ENCODE data around the gene SCYL3.

Gene SCYL3

DNA sequence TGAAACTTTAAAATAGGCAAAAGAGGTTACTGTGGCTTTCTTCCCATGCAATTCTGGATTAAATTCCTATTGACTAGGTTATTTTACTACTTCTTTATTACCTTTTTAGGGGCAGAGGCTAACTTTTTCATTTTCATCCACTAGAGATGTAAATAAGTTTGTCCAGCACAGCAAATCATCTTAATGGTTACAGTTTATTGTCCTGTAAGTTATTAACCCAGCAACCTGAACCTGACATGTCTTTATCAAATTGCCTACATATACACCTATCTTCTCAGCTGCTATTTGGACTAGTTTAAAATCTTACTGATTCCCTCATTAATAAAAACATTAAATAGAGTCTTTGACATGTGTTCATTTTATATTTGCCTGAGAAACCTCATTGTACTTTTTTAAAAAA is 6.9 kb upstream of the SCYL3 start:
- no peak for DNase-seq (ENCODE audit: low read depth, low spot score)
- in situ Hi-C loops (cut with HindIII; ENCODE audit: low sequenced_read_pairs): no loop called here
- TF ChIP-seq, protein P1, sequence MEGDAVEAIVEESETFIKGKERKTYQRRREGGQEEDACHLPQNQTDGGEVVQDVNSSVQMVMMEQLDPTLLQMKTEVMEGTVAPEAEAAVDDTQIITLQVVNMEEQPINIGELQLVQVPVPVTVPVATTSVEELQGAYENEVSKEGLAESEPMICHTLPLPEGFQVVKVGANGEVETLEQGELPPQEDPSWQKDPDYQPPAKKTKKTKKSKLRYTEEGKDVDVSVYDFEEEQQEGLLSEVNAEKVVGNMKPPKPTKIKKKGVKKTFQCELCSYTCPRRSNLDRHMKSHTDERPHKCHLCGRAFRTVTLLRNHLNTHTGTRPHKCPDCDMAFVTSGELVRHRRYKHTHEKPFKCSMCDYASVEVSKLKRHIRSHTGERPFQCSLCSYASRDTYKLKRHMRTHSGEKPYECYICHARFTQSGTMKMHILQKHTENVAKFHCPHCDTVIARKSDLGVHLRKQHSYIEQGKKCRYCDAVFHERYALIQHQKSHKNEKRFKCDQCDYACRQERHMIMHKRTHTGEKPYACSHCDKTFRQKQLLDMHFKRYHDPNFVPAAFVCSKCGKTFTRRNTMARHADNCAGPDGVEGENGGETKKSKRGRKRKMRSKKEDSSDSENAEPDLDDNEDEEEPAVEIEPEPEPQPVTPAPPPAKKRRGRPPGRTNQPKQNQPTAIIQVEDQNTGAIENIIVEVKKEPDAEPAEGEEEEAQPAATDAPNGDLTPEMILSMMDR (IDR thresholded peaks at IDR 0.05; ENCODE audit: low read depth, low read length): no peak
- H3K4me3 ChIP-seq (ENCODE audit: low read depth, low read length): no peak overlapping the region

DNA sequence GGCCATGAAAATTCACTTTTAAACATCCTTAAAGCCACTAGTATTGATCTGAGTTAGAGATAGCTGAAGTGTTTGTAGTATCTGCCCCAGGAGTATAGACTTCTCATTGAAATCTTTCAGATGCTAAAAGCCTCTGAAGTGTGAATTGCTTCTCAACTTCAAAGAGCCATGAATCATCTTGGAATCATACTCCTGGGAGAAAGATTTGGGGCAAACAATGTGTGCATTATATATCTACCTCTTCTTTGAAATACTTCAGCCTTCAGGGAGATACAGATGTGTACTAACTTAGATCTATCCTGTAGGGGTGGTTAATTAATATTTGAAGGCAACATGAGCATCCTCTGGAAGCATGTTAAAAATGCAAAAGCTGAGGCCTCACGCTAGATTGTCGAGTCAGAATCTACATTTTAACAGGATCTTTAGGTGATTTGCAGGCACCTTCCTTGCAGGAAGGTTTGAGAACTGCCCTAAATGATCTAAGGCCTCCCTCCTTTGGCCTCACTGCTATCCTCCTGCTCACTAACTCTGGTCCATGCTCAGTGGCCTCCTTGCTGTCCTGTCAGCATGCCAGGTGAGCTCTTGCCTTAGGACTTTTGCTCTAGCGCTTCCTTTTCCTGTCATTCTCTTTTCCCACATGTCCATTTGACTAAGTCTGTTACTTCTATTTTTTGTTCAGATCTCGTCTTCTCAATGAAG is 6.0 kb upstream of the SCYL3 start:
- DNase-seq (ENCODE audit: low read depth, low spot score): no peak
- no peak overlapping the region for H3K4me3 ChIP-seq (ENCODE audit: low read depth, low read length)
- TF ChIP-seq, protein P1 (IDR thresholded peaks at IDR 0.05; ENCODE audit: low read depth, low read length): no peak
- in situ Hi-C loops (cut with HindIII; ENCODE audit: low sequenced_read_pairs): no loop called here

DNA sequence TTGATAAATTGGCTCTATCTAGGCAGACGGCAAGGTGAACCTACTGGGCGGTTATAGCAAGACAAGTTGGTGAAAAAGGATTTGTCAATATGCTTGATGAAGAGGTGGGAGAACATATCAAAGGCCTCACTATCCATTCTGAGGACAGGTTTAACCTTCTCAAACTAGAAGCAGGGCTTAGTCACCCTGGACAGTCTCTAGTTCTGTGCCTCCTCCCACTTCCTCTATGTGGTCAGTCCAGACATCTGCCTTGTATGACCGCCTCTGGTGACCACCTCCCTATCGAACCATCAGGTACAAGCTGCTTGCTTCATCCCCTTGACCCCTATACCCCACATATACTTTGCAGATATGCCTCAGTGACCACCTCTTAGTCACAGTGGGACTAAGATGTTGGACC is 2.3 kb upstream of the SCYL3 start:
- no peak overlapping the region for H3K4me3 ChIP-seq (ENCODE audit: low read depth, low read length)
- TF ChIP-seq, protein P1 (IDR thresholded peaks at IDR 0.05; ENCODE audit: low read depth, low read length): no peak
- no peak for DNase-seq (ENCODE audit: low read depth, low spot score)
- in situ Hi-C loops (cut with HindIII; ENCODE audit: low sequenced_read_pairs): no loop called here

DNA sequence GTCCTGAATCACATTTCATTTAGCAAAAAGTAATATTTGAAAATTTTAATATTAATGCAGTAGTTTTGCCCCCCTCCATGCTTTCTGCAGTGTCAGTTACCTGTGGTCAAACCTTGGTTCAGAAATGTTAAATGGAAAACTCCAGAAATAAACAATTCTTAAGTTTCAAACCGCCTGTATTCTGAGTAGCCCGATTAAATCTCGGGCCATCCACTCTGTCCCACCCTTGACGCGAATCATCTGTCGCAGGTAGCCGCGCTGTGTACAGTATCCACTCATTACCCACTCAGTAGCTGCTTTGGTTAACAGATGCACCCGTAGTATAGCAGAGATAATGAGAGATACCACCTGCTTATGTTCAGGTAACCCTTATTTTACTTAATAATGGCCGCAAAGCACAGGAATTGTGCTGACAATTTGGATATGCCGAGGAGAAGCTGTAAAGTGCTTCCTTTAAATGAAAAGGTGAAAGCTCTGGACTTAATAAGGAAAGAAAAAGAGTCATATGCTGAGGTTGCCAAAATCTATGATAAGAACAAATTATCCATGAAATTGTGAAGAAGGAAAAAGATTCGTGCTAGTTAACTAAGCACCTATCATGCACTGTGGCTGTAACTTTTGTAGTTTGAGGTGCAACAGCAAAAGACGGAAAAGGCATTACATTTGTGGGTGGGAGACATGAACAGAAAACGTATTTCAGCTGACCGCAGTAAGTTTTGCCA is 889 bp upstream of the SCYL3 start:
- H3K4me3 ChIP-seq (ENCODE audit: low read depth, low read length): peak overlapping the region; percentile 76
- no peak for DNase-seq (ENCODE audit: low read depth, low spot score)
- in situ Hi-C loops (cut with HindIII; ENCODE audit: low sequenced_read_pairs): no loop called here
- TF ChIP-seq, protein P1 (IDR thresholded peaks at IDR 0.05; ENCODE audit: low read depth, low read length): no peak

DNA sequence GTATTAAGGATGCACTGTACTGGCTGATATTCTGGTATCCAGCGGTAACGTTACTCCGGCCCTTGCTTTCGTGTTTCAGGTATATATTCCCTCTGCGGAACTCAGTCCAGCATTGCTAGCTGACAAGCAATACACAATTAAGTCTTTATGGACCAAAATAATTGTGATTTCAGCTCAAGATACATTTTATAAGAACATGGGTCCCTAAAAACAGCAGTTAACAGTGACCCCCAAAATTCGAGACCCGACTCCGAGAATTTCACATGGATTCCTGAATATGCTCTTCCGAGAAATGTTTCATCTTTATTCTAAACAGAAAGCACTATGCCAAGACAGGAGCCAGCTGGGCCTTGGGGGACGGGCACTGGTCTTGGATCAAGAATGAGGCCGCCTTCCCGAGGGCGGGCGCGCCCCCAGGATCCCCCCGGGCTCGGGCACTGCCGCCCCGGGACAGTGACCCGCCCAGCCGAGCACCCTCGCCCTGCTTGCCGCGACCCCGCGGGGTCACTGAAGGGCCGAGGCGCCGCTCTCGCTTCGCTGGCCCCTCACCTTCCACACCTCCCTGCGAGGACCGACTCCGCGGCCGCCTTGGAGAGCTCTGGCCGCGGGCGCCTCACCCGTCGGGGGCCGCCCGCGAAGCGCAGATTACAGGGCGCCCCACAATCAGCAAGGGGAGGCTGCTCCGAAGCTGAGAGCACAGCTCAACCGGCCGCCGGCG is 610 bp downstream of the SCYL3 start:
- H3K4me3 ChIP-seq (ENCODE audit: low read depth, low read length): peak overlapping the region; percentile 76
- DNase-seq (ENCODE audit: low read depth, low spot score): peak; percentile 39
- TF ChIP-seq, protein P1 (IDR thresholded peaks at IDR 0.05; ENCODE audit: low read depth, low read length): no peak
- in situ Hi-C loops (cut with HindIII; ENCODE audit: low sequenced_read_pairs): no loop called here

DNA sequence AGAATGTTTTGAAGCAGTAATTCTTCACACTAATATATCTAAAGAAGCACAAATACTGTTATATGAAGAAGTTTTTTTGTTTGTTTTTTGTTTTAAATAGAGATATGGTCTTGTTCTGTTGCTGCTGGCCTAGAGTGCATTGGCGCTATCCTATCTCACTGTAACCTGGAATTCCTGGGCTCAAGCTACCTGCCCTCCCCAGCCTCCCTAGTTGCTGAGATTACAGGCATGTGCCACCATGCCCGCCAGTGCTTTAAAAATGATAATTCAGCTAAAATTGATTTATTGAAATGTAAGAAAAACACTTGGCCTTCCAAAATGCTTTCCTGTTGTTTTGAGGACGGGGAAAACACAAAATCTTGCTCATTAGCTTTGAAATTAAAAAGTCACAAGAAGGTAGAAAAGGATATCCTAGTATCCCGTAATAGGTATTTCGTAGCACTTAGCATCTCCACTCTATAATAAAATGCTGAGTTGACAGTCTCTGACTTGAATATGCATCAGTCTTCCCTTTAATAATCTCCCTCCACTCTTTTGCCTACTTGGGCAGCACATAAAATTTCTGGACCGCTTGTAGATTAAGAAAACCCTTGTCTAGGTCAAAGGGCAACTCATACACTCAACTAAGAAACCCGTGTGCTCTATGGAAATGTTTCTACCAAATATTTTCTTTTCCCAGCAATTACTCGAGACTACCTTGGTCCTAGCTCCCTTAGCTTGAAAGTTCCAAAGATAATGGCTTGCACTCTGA is 1.3 kb downstream of the SCYL3 start:
- H3K4me3 ChIP-seq (ENCODE audit: low read depth, low read length): peak overlapping the region; percentile 76
- no peak for DNase-seq (ENCODE audit: low read depth, low spot score)
- TF ChIP-seq, protein P1 (IDR thresholded peaks at IDR 0.05; ENCODE audit: low read depth, low read length): no peak
- in situ Hi-C loops (cut with HindIII; ENCODE audit: low sequenced_read_pairs): no loop called here

All from astrocyte of the spinal cord (primary cell).